ENCODE measurements around the gene CLEC16A.

Gene CLEC16A

GRCh38 chr16:11064202-11064540 is 119.8 kb downstream of the CLEC16A start:
- Histone ChIP-seq H3K9me3 (ENCODE audit: control insufficient read depth, insufficient read depth, low read length) (no peaks in the 10 kb centered on the region), H3K4me1 (ENCODE audit: control insufficient read depth, low read length) (no peaks in the 10 kb centered on the region), H3F3A (ENCODE audit: control insufficient read depth, insufficient read depth) (no peaks in the 10 kb centered on the region), H3K4me3 (ENCODE audit: low read length) (no peak overlapping the region), H3K27ac (ENCODE audit: low read depth, low read length) (no peak overlapping the region), H3K27me3 (ENCODE audit: control insufficient read depth, low read length) (no peaks in the 10 kb centered on the region), H3K79me2 (ENCODE audit: control insufficient read depth, low read length) (no peaks in the 10 kb centered on the region), H3K4me2 (ENCODE audit: low read length) (no peak overlapping the region), H3K9me2 (replicated peaks; ENCODE audit: control insufficient read depth, low read length) (no peaks in the 10 kb centered on the region), H4K20me1 (ENCODE audit: control insufficient read depth, insufficient read depth, low read depth, low read length) (no peaks in the 10 kb centered on the region), H3K36me3 (ENCODE audit: control insufficient read depth, low read length) (peaks cover 4% of the 10 kb centered on the region)
- TF ChIP-seq, protein P1, sequence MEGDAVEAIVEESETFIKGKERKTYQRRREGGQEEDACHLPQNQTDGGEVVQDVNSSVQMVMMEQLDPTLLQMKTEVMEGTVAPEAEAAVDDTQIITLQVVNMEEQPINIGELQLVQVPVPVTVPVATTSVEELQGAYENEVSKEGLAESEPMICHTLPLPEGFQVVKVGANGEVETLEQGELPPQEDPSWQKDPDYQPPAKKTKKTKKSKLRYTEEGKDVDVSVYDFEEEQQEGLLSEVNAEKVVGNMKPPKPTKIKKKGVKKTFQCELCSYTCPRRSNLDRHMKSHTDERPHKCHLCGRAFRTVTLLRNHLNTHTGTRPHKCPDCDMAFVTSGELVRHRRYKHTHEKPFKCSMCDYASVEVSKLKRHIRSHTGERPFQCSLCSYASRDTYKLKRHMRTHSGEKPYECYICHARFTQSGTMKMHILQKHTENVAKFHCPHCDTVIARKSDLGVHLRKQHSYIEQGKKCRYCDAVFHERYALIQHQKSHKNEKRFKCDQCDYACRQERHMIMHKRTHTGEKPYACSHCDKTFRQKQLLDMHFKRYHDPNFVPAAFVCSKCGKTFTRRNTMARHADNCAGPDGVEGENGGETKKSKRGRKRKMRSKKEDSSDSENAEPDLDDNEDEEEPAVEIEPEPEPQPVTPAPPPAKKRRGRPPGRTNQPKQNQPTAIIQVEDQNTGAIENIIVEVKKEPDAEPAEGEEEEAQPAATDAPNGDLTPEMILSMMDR (IDR thresholded peaks at IDR 0.05; ENCODE audit: low read depth, low read length, poor library complexity, severe bottlenecking) = no peak
- no peak for TF ChIP-seq EZH2phosphoT487 (IDR thresholded peaks at IDR 0.05; ENCODE audit: borderline replicate concordance, low read length)

- Histone ChIP-seq H3K79me2 (ENCODE audit: control insufficient read depth, low read length) (no peaks in the 10 kb centered on the region), H3K9me3 (ENCODE audit: control insufficient read depth, insufficient read depth, low read length) (no peaks in the 10 kb centered on the region), H3K36me3 (ENCODE audit: control insufficient read depth, low read length) (peaks cover 4% of the 10 kb centered on the region), H3K27me3 (ENCODE audit: control insufficient read depth, low read length) (no peaks in the 10 kb centered on the region), H3K9me2 (replicated peaks; ENCODE audit: control insufficient read depth, low read length) (no peaks in the 10 kb centered on the region), H3K4me3 (ENCODE audit: low read length) (no peak overlapping the region), H3K27ac (ENCODE audit: low read depth, low read length) (no peak overlapping the region), H3K4me2 (ENCODE audit: low read length) (no peak overlapping the region), H4K20me1 (ENCODE audit: control insufficient read depth, insufficient read depth, low read depth, low read length) (no peaks in the 10 kb centered on the region), H3K4me1 (ENCODE audit: control insufficient read depth, low read length) (no peaks in the 10 kb centered on the region), H3F3A (ENCODE audit: control insufficient read depth, insufficient read depth) (no peaks in the 10 kb centered on the region)
- no peak for TF ChIP-seq EZH2phosphoT487 (IDR thresholded peaks at IDR 0.05; ENCODE audit: borderline replicate concordance, low read length)
- TF ChIP-seq, protein P1 (IDR thresholded peaks at IDR 0.05; ENCODE audit: low read depth, low read length, poor library complexity, severe bottlenecking) = no peak
These were observed 120.5 kb downstream of the CLEC16A start for GRCh38 chr16:11064851-11065250.

DNA sequence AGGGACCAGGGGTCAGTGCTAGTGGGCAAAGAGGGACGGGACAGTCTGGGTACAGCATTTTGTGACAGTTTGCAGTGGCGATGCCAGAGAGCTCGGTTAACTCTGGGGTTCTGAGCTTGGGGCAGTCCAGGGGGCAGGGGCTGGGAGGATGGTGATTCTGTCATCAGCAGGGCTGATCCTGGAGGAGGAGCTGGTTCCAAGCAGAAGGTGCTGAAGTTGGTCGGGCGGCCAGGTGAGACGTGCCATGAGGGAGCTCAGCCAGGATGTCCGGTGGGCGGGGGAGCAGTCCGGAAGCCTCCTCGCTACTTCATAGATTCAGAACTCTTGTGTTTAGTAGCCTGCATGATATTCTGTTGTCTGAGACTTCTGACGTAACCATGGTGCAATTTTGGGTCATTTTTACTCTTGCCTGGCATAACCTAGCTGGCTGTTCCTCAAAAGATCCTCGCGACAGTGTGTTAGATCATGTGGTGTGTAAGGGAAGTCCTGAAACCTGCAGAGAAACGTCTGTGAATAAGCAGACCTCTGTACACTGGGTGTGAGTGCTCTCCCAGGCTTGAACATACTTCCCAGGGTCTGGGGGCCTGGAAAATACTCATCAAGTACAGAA is 122.0 kb downstream of the CLEC16A start:
- Histone ChIP-seq H3K4me1 (ENCODE audit: control insufficient read depth, low read length) (no peaks in the 10 kb centered on the region), H3K4me3 (ENCODE audit: low read length) (no peak overlapping the region), H3K27ac (ENCODE audit: low read depth, low read length) (no peak overlapping the region), H3K9me3 (ENCODE audit: control insufficient read depth, insufficient read depth, low read length) (no peaks in the 10 kb centered on the region), H3K4me2 (ENCODE audit: low read length) (no peak overlapping the region), H4K20me1 (ENCODE audit: control insufficient read depth, insufficient read depth, low read depth, low read length) (no peaks in the 10 kb centered on the region), H3K9me2 (replicated peaks; ENCODE audit: control insufficient read depth, low read length) (no peaks in the 10 kb centered on the region), H3K27me3 (ENCODE audit: control insufficient read depth, low read length) (no peaks in the 10 kb centered on the region), H3F3A (ENCODE audit: control insufficient read depth, insufficient read depth) (no peaks in the 10 kb centered on the region), H3K79me2 (ENCODE audit: control insufficient read depth, low read length) (no peaks in the 10 kb centered on the region), H3K36me3 (ENCODE audit: control insufficient read depth, low read length) (peaks cover 4% of the 10 kb centered on the region)
- TF ChIP-seq EZH2phosphoT487 (IDR thresholded peaks at IDR 0.05; ENCODE audit: borderline replicate concordance, low read length) = no peak
- TF ChIP-seq, protein P1 (IDR thresholded peaks at IDR 0.05; ENCODE audit: low read depth, low read length, poor library complexity, severe bottlenecking) = no peak
